Tibial artery (tissue), 4 donors: ENCODE results near the gene GPRC5D.

Source experiments
- DNase-seq, 2 donors: peaks; one replicate each; pipeline ENCODE4 v3.0.0-alpha.2; 2019
- H3K27ac ChIP-seq, 2 donors: fragments of 200-600 bp; sonication (generic) in 1 of 2; 1 replicate in 1 of 2; 2 replicates in 1 of 2; pipeline ENCODE4 v1.5.1; 2018 to 2019; ENCODE audit warnings: mild to moderate bottlenecking in 1 of 2
- H3K27me3 ChIP-seq, 2 donors: fragments of 200-600 bp; sonication (generic) in 1 of 2; one replicate each; pipeline versions ENCODE4 v1.5.1 to v1.6.0; 2016 to 2019
- H3K36me3 ChIP-seq, 3 donors: fragments of 200-600 bp; sonication (generic) in 2 of 3; one replicate each; pipeline ENCODE4 v1.5.1; 2016 to 2019; ENCODE audit warnings: mild to moderate bottlenecking in 2 of 3
- H3K4me1 ChIP-seq, 4 donors: fragments of 200-600 bp; sonication (generic) in 2 of 4; 1 replicate in 3 of 4; 2 replicates in 1 of 4; pipeline ENCODE4 v1.5.1; 2016 to 2019
- H3K4me3 ChIP-seq, 2 donors: fragments of 200-600 bp; sonication (generic) in 1 of 2; 1 replicate in 1 of 2; 2 replicates in 1 of 2; pipeline ENCODE4 v1.5.1; 2018 to 2019; ENCODE audit warnings: mild to moderate bottlenecking in 2 of 2
- H3K9me3 ChIP-seq, 3 donors: fragments of 200-600 bp; sonication (generic) in 1 of 3; one replicate each; pipeline ENCODE4 v1.5.1; 2016 to 2019
- CTCF ChIP-seq, 2 experiments: fragments of 200-600 bp in 1 of 2; fragments of 450-650 bp in 1 of 2; IDR thresholded peaks; one replicate each; pipeline ENCODE4 v1.5.1; 2017 to 2019; ENCODE audit warnings: antibody characterized with exemption in 2 of 2, mild to moderate bottlenecking in 1 of 2, moderate library complexity in 1 of 2
- intact Hi-C: fragments of 100-400 bp; cut with DNase I; formaldehyde crosslinking; loops from one replicate; pipeline ENCODE4 v1.15.0; 2023; ENCODE audit warnings: low total_unique reads

Gene GPRC5D

DNA sequence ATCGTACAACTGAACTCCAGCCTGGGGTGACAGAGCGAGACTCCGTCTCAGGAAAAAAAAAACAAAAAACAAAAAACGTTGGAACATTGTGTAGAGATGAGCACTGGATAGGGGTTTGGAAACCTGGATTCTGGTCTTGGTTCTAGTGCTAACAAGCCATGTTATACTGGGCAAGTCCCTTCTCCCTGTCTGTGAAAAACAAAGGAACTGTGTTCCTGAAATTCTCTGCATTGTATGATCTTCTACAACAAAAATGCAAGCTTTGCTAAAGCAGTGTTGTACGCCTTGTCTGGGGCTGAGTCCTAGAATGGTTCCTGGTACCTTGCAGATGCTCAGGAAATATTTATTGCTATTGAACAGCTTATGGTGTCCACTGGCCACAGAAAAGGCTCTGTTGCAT is 13.4 kb downstream of the GPRC5D start:
- Histone ChIP-seq H3K4me1 (peaks cover 0 to under 1% (median 0%) of the 10 kb centered on the region in 4 donors), H3K27ac (no peak overlapping the region), H3K36me3 (no peaks in the 10 kb centered on the region), H3K27me3 (no peaks in the 10 kb centered on the region), H3K4me3 (no peak overlapping the region), H3K9me3 (no peaks in the 10 kb centered on the region)
- intact Hi-C loops, result no loop called here
- TF ChIP-seq CTCF (IDR thresholded peaks at IDR 0.05), result no peak
- no peak for DNase-seq

- no peaks in the 10 kb centered on the region for H3K4me1 ChIP-seq
- DNase-seq, result no peak
- no peak for TF ChIP-seq CTCF (IDR thresholded peaks at IDR 0.05)
- no peak overlapping the region for H3K27ac ChIP-seq
- H3K36me3 ChIP-seq, result no peaks in the 10 kb centered on the region
- no peaks in the 10 kb centered on the region for H3K9me3 ChIP-seq
- intact Hi-C loops, result no loop called here
- H3K4me3 ChIP-seq, result no peak overlapping the region
- H3K27me3 ChIP-seq, result no peaks in the 10 kb centered on the region
Measured at GRCh38 chr12:12936983-12937491, 14.9 kb downstream of the GPRC5D start.

GRCh38 chr12:12934556-12934955 is 17.4 kb downstream of the GPRC5D start:
- no peak overlapping the region for H3K4me3 ChIP-seq
- no peak overlapping the region for H3K27ac ChIP-seq
- no peaks in the 10 kb centered on the region for H3K4me1 ChIP-seq
- no peak for TF ChIP-seq CTCF (IDR thresholded peaks at IDR 0.05)
- no peaks in the 10 kb centered on the region for H3K27me3 ChIP-seq
- DNase-seq, result no peak
- H3K9me3 ChIP-seq, result no peaks in the 10 kb centered on the region
- intact Hi-C loops, result no loop called here
- no peaks in the 10 kb centered on the region for H3K36me3 ChIP-seq

DNA sequence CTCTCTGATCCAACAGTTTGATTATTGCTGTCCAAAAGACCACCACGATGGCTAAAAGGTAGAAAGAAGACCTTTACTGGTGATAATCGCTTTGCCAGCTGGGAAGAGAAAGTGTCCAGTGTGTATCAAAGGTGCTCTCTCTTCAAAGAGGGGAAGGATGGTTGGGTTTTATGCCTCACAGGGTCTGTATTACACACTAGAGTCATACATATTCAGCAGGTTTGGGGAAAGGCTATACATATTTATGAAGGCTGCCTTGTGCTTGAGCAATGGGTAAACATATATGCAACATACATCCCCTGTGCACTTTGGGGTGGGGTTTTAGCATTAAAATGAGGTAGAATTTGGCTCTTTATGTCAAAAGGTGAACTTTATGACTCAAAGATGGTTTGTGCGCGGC is 18.2 kb downstream of the GPRC5D start:
- no peaks in the 10 kb centered on the region for H3K36me3 ChIP-seq
- no peak overlapping the region for H3K27ac ChIP-seq
- no peak for DNase-seq
- TF ChIP-seq CTCF (IDR thresholded peaks at IDR 0.05), result no peak
- H3K9me3 ChIP-seq, result no peaks in the 10 kb centered on the region
- intact Hi-C loops, result no loop called here
- no peaks in the 10 kb centered on the region for H3K27me3 ChIP-seq
- H3K4me1 ChIP-seq, result no peaks in the 10 kb centered on the region
- no peak overlapping the region for H3K4me3 ChIP-seq

GRCh38 chr12:12930633-12931219 is 21.2 kb downstream of the GPRC5D start:
- Histone ChIP-seq H3K27me3 (no peaks in the 10 kb centered on the region), H3K27ac (no peak overlapping the region), H3K4me1 (peaks cover 0 to 11% (median 0%) of the 10 kb centered on the region in 4 donors), H3K9me3 (no peaks in the 10 kb centered on the region), H3K4me3 (no peak overlapping the region), H3K36me3 (no peaks in the 10 kb centered on the region)
- no peak for TF ChIP-seq CTCF (IDR thresholded peaks at IDR 0.05)
- DNase-seq, result no peak
- intact Hi-C loops, result no loop called here

- peaks cover 0 to 11% (median 0%) of the 10 kb centered on the region in 4 donors for H3K4me1 ChIP-seq
- H3K36me3 ChIP-seq, result no peaks in the 10 kb centered on the region
- no peak for DNase-seq
- intact Hi-C loops, result no loop called here
- no peaks in the 10 kb centered on the region for H3K27me3 ChIP-seq
- H3K9me3 ChIP-seq, result no peaks in the 10 kb centered on the region
- H3K27ac ChIP-seq, result no peak overlapping the region
- no peak overlapping the region for H3K4me3 ChIP-seq
- TF ChIP-seq CTCF (IDR thresholded peaks at IDR 0.05), result no peak
Measured at GRCh38 chr12:12929696-12930095, 22.3 kb downstream of the GPRC5D start.
